Measurements from ENCODE around the gene SLC38A3. TPM values are rescaled to one million over a fixed set of nuclear protein-coding genes. Genes with fewer than 3 reads are reported as not detected.

SLC38A3 gene
- total and polyA plus RNA-seq, 9 of the 15 experiments (the other 6 are each of a cell fraction or from before 2014, with no cell fraction given) = 0.09 to 0.38 (median 0.16) TPM; not detected in 6

DNA sequence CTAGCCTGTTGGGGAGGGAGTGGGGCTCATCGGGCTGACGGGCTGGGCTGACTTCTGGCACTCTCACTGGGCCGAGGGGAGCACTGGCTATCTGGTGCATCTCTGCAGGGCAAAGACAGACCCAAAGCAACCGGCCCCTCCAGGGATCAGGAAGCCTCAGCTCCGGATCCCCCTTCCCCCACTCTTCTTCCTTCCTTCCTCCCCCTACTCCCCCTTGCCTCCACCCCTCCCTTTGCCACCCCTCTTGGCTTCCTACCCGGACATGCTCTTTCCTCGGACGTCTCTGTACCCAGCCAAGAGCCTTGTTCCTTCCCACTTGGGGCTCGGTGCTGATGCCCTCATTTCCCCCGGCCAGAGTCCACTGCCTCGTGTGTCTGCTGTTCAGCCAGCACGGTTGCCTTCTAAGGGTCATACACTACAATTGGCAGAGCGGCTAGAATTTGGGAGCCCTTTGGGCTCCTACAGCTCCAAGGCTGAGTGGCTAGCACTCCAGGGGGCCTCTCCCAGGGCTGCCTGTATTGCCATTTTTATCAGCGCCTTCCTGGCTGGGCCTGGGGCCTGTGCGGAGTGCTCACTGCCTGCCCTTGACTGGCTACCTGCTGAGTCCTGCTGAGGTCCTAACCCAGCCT, 39.0 kb upstream of the SLC38A3 start:
- ChIA-PET POLR2A (interaction anchor here (0.6 to 1.3 kb wide), 3 partner anchors 16 to 104 kb away, joined by 4 to 5 read pairs (median 5); no protein-coding TSS in a partner anchor), CTCF (ENCODE audit: low intra/inter-chr PET ratio) (no interaction called here)
- Histone ChIP-seq H3K27ac (ENCODE audit: extremely low read depth, low read depth, low read length) (no peak overlapping the region), H3K9me1 (ENCODE audit: control insufficient read depth, insufficient read depth, low read length) (no peaks in the 10 kb centered on the region), H2AFZ (ENCODE audit: low read depth, low read length) (no peak overlapping the region), H4K20me1 (replicated peaks; ENCODE audit: control insufficient read depth, insufficient read depth, low read length) (peaks cover 3% of the 10 kb centered on the region; the same call in 1 of the 2 replicates), H3K36me3 (ENCODE audit: control insufficient read depth, insufficient read depth, low read length) (no peaks in the 10 kb centered on the region), H3K9me3 (replicated peaks; ENCODE audit: control insufficient read depth, insufficient read depth, low read depth, low read length) (no peaks in the 10 kb centered on the region), H3K79me2 (ENCODE audit: control insufficient read depth, insufficient read depth, low read length) (no peaks in the 10 kb centered on the region), H3K27me3 (ENCODE audit: control insufficient read depth in 2 of 2, insufficient read depth in 2 of 2, low read length in 2 of 2) (no peaks in the 10 kb centered on the region), H3K4me2 (ENCODE audit: insufficient read depth, low read length) (no peak overlapping the region), H3K4me3 (no peak overlapping the region), H3K9ac (ENCODE audit: insufficient read depth in 1 of 2, low read depth in 2 of 2, low read length in 2 of 2) (peak overlapping the region in 1 of 2 experiments; percentile 45; a peak in 2 of 4 replicates), H3K4me1 (replicated peaks in 1 of 2; ENCODE audit: control insufficient read depth in 2 of 2, insufficient read depth in 2 of 2, low read length in 2 of 2) (peaks cover 2 to 32% of the 10 kb centered on the region in 2 experiments; a peak in 4 of 5 replicates)
- TF ChIP-seq, protein P1, sequence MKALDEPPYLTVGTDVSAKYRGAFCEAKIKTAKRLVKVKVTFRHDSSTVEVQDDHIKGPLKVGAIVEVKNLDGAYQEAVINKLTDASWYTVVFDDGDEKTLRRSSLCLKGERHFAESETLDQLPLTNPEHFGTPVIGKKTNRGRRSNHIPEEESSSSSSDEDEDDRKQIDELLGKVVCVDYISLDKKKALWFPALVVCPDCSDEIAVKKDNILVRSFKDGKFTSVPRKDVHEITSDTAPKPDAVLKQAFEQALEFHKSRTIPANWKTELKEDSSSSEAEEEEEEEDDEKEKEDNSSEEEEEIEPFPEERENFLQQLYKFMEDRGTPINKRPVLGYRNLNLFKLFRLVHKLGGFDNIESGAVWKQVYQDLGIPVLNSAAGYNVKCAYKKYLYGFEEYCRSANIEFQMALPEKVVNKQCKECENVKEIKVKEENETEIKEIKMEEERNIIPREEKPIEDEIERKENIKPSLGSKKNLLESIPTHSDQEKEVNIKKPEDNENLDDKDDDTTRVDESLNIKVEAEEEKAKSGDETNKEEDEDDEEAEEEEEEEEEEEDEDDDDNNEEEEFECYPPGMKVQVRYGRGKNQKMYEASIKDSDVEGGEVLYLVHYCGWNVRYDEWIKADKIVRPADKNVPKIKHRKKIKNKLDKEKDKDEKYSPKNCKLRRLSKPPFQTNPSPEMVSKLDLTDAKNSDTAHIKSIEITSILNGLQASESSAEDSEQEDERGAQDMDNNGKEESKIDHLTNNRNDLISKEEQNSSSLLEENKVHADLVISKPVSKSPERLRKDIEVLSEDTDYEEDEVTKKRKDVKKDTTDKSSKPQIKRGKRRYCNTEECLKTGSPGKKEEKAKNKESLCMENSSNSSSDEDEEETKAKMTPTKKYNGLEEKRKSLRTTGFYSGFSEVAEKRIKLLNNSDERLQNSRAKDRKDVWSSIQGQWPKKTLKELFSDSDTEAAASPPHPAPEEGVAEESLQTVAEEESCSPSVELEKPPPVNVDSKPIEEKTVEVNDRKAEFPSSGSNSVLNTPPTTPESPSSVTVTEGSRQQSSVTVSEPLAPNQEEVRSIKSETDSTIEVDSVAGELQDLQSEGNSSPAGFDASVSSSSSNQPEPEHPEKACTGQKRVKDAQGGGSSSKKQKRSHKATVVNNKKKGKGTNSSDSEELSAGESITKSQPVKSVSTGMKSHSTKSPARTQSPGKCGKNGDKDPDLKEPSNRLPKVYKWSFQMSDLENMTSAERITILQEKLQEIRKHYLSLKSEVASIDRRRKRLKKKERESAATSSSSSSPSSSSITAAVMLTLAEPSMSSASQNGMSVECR (CRISPR knock-in tag; IDR thresholded peaks at IDR 0.05) = no peak
- TF ChIP-seq LARP7 (IDR thresholded peaks at IDR 0.05) = no peak
- no peak for TF ChIP-seq ZNF77 (CRISPR knock-in tag; IDR thresholded peaks at IDR 0.05)
- no peak for TF ChIP-seq IRF2 (CRISPR knock-in tag; IDR thresholded peaks at IDR 0.05)
- no peak for TF ChIP-seq MAZ (CRISPR knock-in tag; conservative IDR thresholded peaks at IDR 0.05 in 1 of 2, IDR thresholded peaks at IDR 0.05 in 1 of 2)
- TF ChIP-seq, protein P2, sequence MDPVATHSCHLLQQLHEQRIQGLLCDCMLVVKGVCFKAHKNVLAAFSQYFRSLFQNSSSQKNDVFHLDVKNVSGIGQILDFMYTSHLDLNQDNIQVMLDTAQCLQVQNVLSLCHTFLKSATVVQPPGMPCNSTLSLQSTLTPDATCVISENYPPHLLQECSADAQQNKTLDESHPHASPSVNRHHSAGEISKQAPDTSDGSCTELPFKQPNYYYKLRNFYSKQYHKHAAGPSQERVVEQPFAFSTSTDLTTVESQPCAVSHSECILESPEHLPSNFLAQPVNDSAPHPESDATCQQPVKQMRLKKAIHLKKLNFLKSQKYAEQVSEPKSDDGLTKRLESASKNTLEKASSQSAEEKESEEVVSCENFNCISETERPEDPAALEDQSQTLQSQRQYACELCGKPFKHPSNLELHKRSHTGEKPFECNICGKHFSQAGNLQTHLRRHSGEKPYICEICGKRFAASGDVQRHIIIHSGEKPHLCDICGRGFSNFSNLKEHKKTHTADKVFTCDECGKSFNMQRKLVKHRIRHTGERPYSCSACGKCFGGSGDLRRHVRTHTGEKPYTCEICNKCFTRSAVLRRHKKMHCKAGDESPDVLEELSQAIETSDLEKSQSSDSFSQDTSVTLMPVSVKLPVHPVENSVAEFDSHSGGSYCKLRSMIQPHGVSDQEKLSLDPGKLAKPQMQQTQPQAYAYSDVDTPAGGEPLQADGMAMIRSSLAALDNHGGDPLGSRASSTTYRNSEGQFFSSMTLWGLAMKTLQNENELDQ (CRISPR knock-in tag; IDR thresholded peaks at IDR 0.05; ENCODE audit: borderline replicate concordance) = no peak
- TF ChIP-seq ZFP1 (CRISPR knock-in tag; IDR thresholded peaks at IDR 0.05) = no peak
- ATAC-seq = no peak
- no TSS peak for BruUV-seq (replicated peaks)
- WGBS (ENCODE audit: insufficient coverage, low coverage, missing lambda C conversion rate) = 67% methylated on average over 1 of the region's 15 CpGs
- intact Hi-C loops (cut with micrococcal nuclease) = no loop called here
- DNase-seq (ENCODE audit: extremely low read depth in 1 of 4, low spot score in 3 of 4) = no peak
- FAIRE-seq = no peak
- in situ Hi-C loops (cut with MboI) = no loop called here

Data from K562 (cell line).